HEK293 (cell line): Measurements from ENCODE around the gene UBE2F.

Experiments
- CTCF ChIA-PET: fragments of 350-600 bp; formaldehyde crosslinking; extraction: SDS; loops from one replicate; lab custom pipeline; 2021; ENCODE audit warnings: antibody characterized with exemption; lab: Yijun Ruan, JAX
- POLR2A ChIA-PET: fragments of 300-600 bp; formaldehyde crosslinking; extraction: SDS; loops from one replicate; lab custom pipeline; 2020; ENCODE audit warnings: antibody characterized with exemption, inconsistent platforms; lab: Yijun Ruan, JAX
- H3K27ac ChIP-seq: fragments of 200-500 bp; sonication (Bioruptor generic); 2 replicates; pipeline ENCODE4 v1.5.1; 2014; ENCODE audit warnings: low read depth, low read length, control low read depth, inconsistent platforms; ENCODE audit errors: extremely low read depth
- H3K36me3 ChIP-seq, 2 experiments: fragments of 200-500 bp in 1 of 2; sonication (Bioruptor generic) in 1 of 2; 1 replicate in 1 of 2; 2 replicates in 1 of 2; pipeline ENCODE4 v1.5.1; 2014 to 2017; ENCODE audit warnings: inconsistent platforms in 2 of 2, low read length in 2 of 2; ENCODE audit not compliant: control insufficient read depth in 2 of 2, insufficient read depth in 1 of 2
- H3K4me1 ChIP-seq: fragments of 200-500 bp; sonication (Bioruptor generic); 2 replicates; pipeline ENCODE4 v1.5.1; 2014; ENCODE audit warnings: mild to moderate bottlenecking, low read length, inconsistent platforms; ENCODE audit not compliant: control insufficient read depth, insufficient read depth
- H3K4me3 ChIP-seq: 2 replicates; pipeline ENCODE4 v1.5.1; 2011; ENCODE audit warnings: low read depth, mild to moderate bottlenecking, control low read depth, low read length, moderate library complexity
- H3K9me3 ChIP-seq: fragments of 200-500 bp; sonication (Bioruptor generic); 2 replicates; pipeline ENCODE4 v1.5.1; 2014; ENCODE audit warnings: low read depth, low read length, inconsistent platforms; ENCODE audit not compliant: control insufficient read depth, insufficient read depth
- BCL11B ChIP-seq: fragments of 450-650 bp; formaldehyde crosslinking; IDR thresholded peaks from 2 replicates; pipeline ENCODE4 v1.5.1; 2016; ENCODE audit warnings: low read depth, missing biosample characterization, missing genetic modification characterization
- KLF10 ChIP-seq: fragments of 450-650 bp; IDR thresholded peaks from 2 replicates; pipeline ENCODE4 v1.5.1; 2018; ENCODE audit warnings: missing biosample characterization, mild to moderate bottlenecking, missing genetic modification characterization
- YY2 ChIP-seq: fragments of 450-650 bp; formaldehyde crosslinking; IDR thresholded peaks from 2 replicates; pipeline ENCODE4 v1.5.1; 2016; ENCODE audit warnings: missing biosample characterization, missing genetic modification characterization
- ZNF112 ChIP-seq: fragments of 450-650 bp; formaldehyde crosslinking; IDR thresholded peaks from 2 replicates; pipeline ENCODE4 v1.5.0; 2017; ENCODE audit warnings: missing biosample characterization, missing genetic modification characterization
- ZNF155 ChIP-seq: fragments of 450-650 bp; formaldehyde crosslinking; IDR thresholded peaks from 2 replicates; pipeline ENCODE4 v1.5.1; 2016; ENCODE audit warnings: missing biosample characterization, missing genetic modification characterization
- ZNF16 ChIP-seq: fragments of 450-650 bp; formaldehyde crosslinking; IDR thresholded peaks from 2 replicates; pipeline ENCODE4 v1.5.1; 2016; ENCODE audit warnings: low read depth, missing biosample characterization, missing genetic modification characterization
- ZNF211 ChIP-seq: fragments of 450-650 bp; formaldehyde crosslinking; IDR thresholded peaks from 2 replicates; pipeline ENCODE4 v1.5.1; 2016; ENCODE audit warnings: low read depth, missing biosample characterization, missing genetic modification characterization
- ZNF366 ChIP-seq: fragments of 450-650 bp; formaldehyde crosslinking; conservative IDR thresholded peaks from 2 replicates; pipeline ENCODE4 v1.5.1; 2016; ENCODE audit warnings: missing biosample characterization, missing genetic modification characterization
- ZNF510 ChIP-seq: fragments of 450-650 bp; formaldehyde crosslinking; IDR thresholded peaks from 2 replicates; pipeline ENCODE4 v1.5.1; 2018; ENCODE audit warnings: mild to moderate bottlenecking, missing genetic modification characterization, missing biosample characterization; ENCODE audit not compliant: insufficient replicate concordance
- ZNF610 ChIP-seq: fragments of 450-650 bp; formaldehyde crosslinking; IDR thresholded peaks from 2 replicates; pipeline ENCODE4 v1.5.1; 2016; ENCODE audit warnings: missing biosample characterization, missing genetic modification characterization, borderline replicate concordance
- ZNF658 ChIP-seq: fragments of 450-650 bp; formaldehyde crosslinking; IDR thresholded peaks from 2 replicates; pipeline ENCODE4; 2016; ENCODE audit warnings: missing biosample characterization, missing genetic modification characterization
- ZNF670 ChIP-seq: fragments of 450-650 bp; formaldehyde crosslinking; IDR thresholded peaks from 2 replicates; pipeline ENCODE4 v1.5.1; 2016; ENCODE audit warnings: missing biosample characterization, missing genetic modification characterization, low read depth
- TF ChIP-seq, protein P1 (sequence below): fragments of 450-650 bp; formaldehyde crosslinking; IDR thresholded peaks from 2 replicates; pipeline ENCODE4 v1.5.1; 2016; ENCODE audit warnings: missing biosample characterization, missing genetic modification characterization
- TF ChIP-seq, protein P2 (sequence below): fragments of 450-650 bp; formaldehyde crosslinking; IDR thresholded peaks from 2 replicates; pipeline ENCODE4 v1.5.1; 2016; ENCODE audit warnings: missing biosample characterization, missing genetic modification characterization
- TF ChIP-seq, protein P3 (sequence below): fragments of 450-650 bp; formaldehyde crosslinking; optimal IDR thresholded peaks from 2 replicates; pipeline ENCODE3; 2016; ENCODE audit warnings: missing biosample characterization, mild to moderate bottlenecking, missing genetic modification characterization
- TF ChIP-seq, protein P4 (sequence below): fragments of 450-650 bp; IDR thresholded peaks from 2 replicates; pipeline ENCODE4 v1.5.1; 2018; ENCODE audit warnings: missing biosample characterization, missing genetic modification characterization

UBE2F gene

DNA sequence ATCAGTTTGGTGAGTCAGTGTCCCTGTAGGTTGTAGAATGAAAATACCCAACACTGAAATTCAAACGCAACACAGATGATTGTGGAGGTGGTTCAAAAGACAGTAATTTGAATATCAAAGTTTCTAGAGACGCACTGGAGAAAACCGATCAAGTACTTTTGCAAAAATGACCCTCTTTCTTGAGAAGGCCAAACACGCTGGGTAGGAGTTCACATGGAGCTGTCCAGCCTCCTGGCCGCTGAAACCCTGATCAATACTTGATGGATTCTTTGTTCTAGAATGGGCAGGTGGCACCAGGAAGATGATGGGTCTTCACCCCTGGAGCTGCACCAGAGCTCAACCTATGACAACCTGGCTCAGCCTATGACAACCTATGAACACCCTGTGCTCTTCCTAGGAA is 39.7 kb upstream of the UBE2F start:
- ChIA-PET CTCF (interaction anchor here (0.7 to 1.2 kb wide), 3 partner anchors 16 to 24 kb away, joined by 3 read pairs; no protein-coding TSS in a partner anchor), POLR2A (no interaction called here)
- H3K4me1 ChIP-seq: no peaks in the 10 kb centered on the region
- no peak for TF ChIP-seq KLF10 (tag by site-specific recombination)
- TF ChIP-seq, protein P1, sequence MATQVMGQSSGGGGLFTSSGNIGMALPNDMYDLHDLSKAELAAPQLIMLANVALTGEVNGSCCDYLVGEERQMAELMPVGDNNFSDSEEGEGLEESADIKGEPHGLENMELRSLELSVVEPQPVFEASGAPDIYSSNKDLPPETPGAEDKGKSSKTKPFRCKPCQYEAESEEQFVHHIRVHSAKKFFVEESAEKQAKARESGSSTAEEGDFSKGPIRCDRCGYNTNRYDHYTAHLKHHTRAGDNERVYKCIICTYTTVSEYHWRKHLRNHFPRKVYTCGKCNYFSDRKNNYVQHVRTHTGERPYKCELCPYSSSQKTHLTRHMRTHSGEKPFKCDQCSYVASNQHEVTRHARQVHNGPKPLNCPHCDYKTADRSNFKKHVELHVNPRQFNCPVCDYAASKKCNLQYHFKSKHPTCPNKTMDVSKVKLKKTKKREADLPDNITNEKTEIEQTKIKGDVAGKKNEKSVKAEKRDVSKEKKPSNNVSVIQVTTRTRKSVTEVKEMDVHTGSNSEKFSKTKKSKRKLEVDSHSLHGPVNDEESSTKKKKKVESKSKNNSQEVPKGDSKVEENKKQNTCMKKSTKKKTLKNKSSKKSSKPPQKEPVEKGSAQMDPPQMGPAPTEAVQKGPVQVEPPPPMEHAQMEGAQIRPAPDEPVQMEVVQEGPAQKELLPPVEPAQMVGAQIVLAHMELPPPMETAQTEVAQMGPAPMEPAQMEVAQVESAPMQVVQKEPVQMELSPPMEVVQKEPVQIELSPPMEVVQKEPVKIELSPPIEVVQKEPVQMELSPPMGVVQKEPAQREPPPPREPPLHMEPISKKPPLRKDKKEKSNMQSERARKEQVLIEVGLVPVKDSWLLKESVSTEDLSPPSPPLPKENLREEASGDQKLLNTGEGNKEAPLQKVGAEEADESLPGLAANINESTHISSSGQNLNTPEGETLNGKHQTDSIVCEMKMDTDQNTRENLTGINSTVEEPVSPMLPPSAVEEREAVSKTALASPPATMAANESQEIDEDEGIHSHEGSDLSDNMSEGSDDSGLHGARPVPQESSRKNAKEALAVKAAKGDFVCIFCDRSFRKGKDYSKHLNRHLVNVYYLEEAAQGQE (tag by site-specific recombination): peak; percentile 88
- TF ChIP-seq, all 188 proteins: peak for 1
- Histone ChIP-seq H3K27ac (no peak overlapping the region), H3K36me3 (no peaks in the 10 kb centered on the region), H3K9me3 (no peaks in the 10 kb centered on the region), H3K4me3 (no peak overlapping the region)

DNA sequence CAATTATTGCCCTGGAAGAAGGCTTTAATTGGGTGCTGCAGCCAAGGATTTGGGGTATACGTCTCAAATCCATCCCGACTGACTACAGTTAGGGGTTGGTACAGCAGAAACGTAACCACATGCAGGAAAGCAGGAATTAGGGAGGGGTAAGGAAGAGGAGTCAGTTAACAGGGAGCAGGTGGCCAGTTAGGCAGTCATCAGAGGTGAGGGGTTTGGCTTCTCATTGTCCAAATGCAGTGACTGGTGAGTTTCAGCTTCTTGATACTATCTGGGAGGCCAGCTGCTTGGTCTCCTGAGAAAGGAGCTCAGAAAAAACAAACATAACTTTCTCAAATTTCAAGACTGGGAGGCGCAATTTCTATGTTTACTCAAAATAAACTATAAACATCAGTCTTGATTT is 38.8 kb upstream of the UBE2F start:
- Histone ChIP-seq H3K4me1 (no peaks in the 10 kb centered on the region), H3K27ac (no peak overlapping the region), H3K36me3 (no peaks in the 10 kb centered on the region), H3K9me3 (no peaks in the 10 kb centered on the region), H3K4me3 (no peak overlapping the region)
- POLR2A ChIA-PET: no interaction called here
- TF ChIP-seq, protein P2, sequence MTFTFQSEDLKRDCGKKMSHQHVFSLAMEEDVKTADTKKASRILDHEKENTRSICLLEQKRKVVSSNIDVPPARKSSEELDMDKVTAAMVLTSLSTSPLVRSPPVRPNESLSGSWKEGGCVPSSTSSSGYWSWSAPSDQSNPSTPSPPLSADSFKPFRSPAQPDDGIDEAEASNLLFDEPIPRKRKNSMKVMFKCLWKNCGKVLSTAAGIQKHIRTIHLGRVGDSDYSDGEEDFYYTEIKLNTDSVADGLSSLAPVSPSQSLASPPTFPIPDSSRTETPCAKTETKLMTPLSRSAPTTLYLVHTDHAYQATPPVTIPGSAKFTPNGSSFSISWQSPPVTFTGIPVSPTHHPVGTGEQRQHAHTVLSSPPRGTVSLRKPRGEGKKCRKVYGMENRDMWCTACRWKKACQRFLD (tag by site-specific recombination): no peak
- TF ChIP-seq, protein P3, sequence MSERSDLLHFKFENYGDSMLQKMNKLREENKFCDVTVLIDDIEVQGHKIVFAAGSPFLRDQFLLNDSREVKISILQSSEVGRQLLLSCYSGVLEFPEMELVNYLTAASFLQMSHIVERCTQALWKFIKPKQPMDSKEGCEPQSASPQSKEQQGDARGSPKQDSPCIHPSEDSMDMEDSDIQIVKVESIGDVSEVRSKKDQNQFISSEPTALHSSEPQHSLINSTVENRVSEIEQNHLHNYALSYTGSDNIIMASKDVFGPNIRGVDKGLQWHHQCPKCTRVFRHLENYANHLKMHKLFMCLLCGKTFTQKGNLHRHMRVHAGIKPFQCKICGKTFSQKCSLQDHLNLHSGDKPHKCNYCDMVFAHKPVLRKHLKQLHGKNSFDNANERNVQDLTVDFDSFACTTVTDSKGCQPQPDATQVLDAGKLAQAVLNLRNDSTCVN (tag by site-specific recombination): no peak
- TF ChIP-seq YY2 (tag by site-specific recombination) (no peak), ZNF658 (tag by site-specific recombination) (no peak), ZNF211 (no peak), ZNF610 (tag by site-specific recombination) (no peak), ZNF510 (tag by site-specific recombination) (no peak), ZNF16 (tag by site-specific recombination) (no peak), ZNF112 (no peak), BCL11B (tag by site-specific recombination) (no peak), ZNF155 (tag by site-specific recombination) (no peak), ZNF366 (tag by site-specific recombination) (no peak), ZNF670 (no peak)
- TF ChIP-seq, protein P4, sequence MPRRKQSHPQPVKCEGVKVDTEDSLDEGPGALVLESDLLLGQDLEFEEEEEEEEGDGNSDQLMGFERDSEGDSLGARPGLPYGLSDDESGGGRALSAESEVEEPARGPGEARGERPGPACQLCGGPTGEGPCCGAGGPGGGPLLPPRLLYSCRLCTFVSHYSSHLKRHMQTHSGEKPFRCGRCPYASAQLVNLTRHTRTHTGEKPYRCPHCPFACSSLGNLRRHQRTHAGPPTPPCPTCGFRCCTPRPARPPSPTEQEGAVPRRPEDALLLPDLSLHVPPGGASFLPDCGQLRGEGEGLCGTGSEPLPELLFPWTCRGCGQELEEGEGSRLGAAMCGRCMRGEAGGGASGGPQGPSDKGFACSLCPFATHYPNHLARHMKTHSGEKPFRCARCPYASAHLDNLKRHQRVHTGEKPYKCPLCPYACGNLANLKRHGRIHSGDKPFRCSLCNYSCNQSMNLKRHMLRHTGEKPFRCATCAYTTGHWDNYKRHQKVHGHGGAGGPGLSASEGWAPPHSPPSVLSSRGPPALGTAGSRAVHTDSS: no peak
- CTCF ChIA-PET: no interaction called here
